GM21786 (cell line): ENCODE measurements around the gene KRT32.

Experiments used
- ATAC-seq: cut with Tn5 transposase; IDR thresholded peaks from one replicate; pipeline ENCODE4 v1.9.1; 2021; ENCODE audit not compliant: unreplicated experiment

Gene KRT32

GRCh38 chr17:41464682-41465081, 2.5 kb downstream of the KRT32 start:
- no peak for ATAC-seq

GRCh38 chr17:41464173-41464572, 3.0 kb downstream of the KRT32 start:
- no peak for ATAC-seq

GRCh38 chr17:41463746-41464145, 3.4 kb downstream of the KRT32 start:
- ATAC-seq = no peak

- ATAC-seq = no peak
Observed at GRCh38 chr17:41462705-41463104, 4.5 kb downstream of the KRT32 start.

- ATAC-seq = no peak
Observed at GRCh38 chr17:41457676-41458075, 9.5 kb downstream of the KRT32 start.

GRCh38 chr17:41456204-41456603, 11.0 kb downstream of the KRT32 start:
- ATAC-seq = no peak

- ATAC-seq = no peak
Observed at GRCh38 chr17:41455236-41455635, 11.9 kb downstream of the KRT32 start.

GRCh38 chr17:41453066-41453465, 14.1 kb downstream of the KRT32 start:
- no peak for ATAC-seq

GRCh38 chr17:41452281-41452680, 14.9 kb downstream of the KRT32 start:
- no peak for ATAC-seq

- no peak for ATAC-seq
Observed at GRCh38 chr17:41451154-41451728, 15.9 kb downstream of the KRT32 start.

- no peak for ATAC-seq
Observed at GRCh38 chr17:41449008-41449407, 18.2 kb downstream of the KRT32 start.

GRCh38 chr17:41448506-41448905, 18.7 kb downstream of the KRT32 start:
- ATAC-seq = no peak

GRCh38 chr17:41446806-41447205, 20.4 kb downstream of the KRT32 start:
- no peak for ATAC-seq

- ATAC-seq = no peak
Observed at GRCh38 chr17:41444640-41445039, 22.5 kb downstream of the KRT32 start.

- no peak for ATAC-seq
Observed at GRCh38 chr17:41444186-41444585, 23.0 kb downstream of the KRT32 start.

GRCh38 chr17:41442739-41443138, 24.4 kb downstream of the KRT32 start:
- ATAC-seq = no peak

- no peak for ATAC-seq
Observed at GRCh38 chr17:41440531-41441033, 26.6 kb downstream of the KRT32 start, which contains the start of gene KRT38. TSS of gene KRT38 (minus strand) at chr17:41440983. CDS start at chr17:41440921, 62 bp downstream.

GRCh38 chr17:41439375-41439774, 27.8 kb downstream of the KRT32 start:
- ATAC-seq = no peak

GRCh38 chr17:41437769-41438168, 29.4 kb downstream of the KRT32 start:
- ATAC-seq = no peak

GRCh38 chr17:41437254-41437653, 29.9 kb downstream of the KRT32 start:
- no peak for ATAC-seq

GRCh38 chr17:41434415-41434814, 32.8 kb downstream of the KRT32 start:
- no peak for ATAC-seq

- no peak for ATAC-seq
Observed at GRCh38 chr17:41434005-41434404, 33.2 kb downstream of the KRT32 start.

GRCh38 chr17:41433586-41433985, 33.6 kb downstream of the KRT32 start:
- no peak for ATAC-seq
